GM12878 (cell line): ENCODE measurements around the gene CRYBB1. TPM values are rescaled to one million over a fixed set of nuclear protein-coding genes. Genes with fewer than 3 reads are reported as not detected.

ENCODE experiments used
- ATAC-seq: fragments of 200-7000 bp; cut with Tn5 transposase; 3 replicates; pipeline ENCODE4 v1.9.1; 2020; ENCODE audit warnings: mild to moderate bottlenecking, moderate library complexity
- BruUV-seq: library from RNA; stranded (reverse); fragments of 400-500 nt; replicated peaks from 2 replicates; lab custom pipeline; 2021; lab: Mats Ljungman, UMichigan
- CTCF ChIA-PET: fragments of 300-600 bp; sonication (Branson Sonifier 250); formaldehyde crosslinking; extraction: SDS; loops from one replicate; lab custom pipeline; 2021; ENCODE audit warnings: inconsistent platforms; lab: Yijun Ruan, JAX
- POLR2A ChIA-PET: fragments of 350-600 bp; formaldehyde crosslinking; extraction: SDS; loops from one replicate; lab custom pipeline; 2021; ENCODE audit warnings: inconsistent platforms; lab: Charles Lee
- RAD21 ChIA-PET: fragments of 300-600 bp; sonication (Branson Sonifier 250); formaldehyde crosslinking; loops from one replicate; lab custom pipeline; 2023; ENCODE audit warnings: antibody characterized with exemption; ENCODE audit not compliant: unreplicated experiment; lab: Charles Lee
- SMC1A ChIA-PET: fragments of 300-600 bp; sonication (Branson Sonifier 250); formaldehyde crosslinking; loops from one replicate; lab custom pipeline; 2023; ENCODE audit not compliant: unreplicated experiment, uncharacterized antibody; lab: Charles Lee
- DNase-seq: peaks from one replicate; pipeline ENCODE4 v3.0.0-alpha.2; 2011; ENCODE audit warnings: low read depth, low spot score
- FAIRE-seq: peaks from 3 replicates; lab custom pipeline; 2011; peaks lifted over from hg19 to GRCh38; lab: Jason Lieb, UNC
- H2AFZ ChIP-seq: 2 replicates; pipeline ENCODE4 v1.6.0; 2011; ENCODE audit warnings: low read depth, low read length, control low read depth; ENCODE audit not compliant: control insufficient read depth
- H3K27ac ChIP-seq: 2 replicates; pipeline ENCODE4 v1.5.1; 2011; ENCODE audit warnings: control low read depth; ENCODE audit not compliant: control insufficient read depth, insufficient read depth
- H3K27me3 ChIP-seq, 2 experiments: replicated peaks in 1 of 2; 2 replicates each; pipeline versions ENCODE4 v1.6.0 to v1.6.1; 2011; ENCODE audit warnings: low read length in 1 of 2; ENCODE audit not compliant: control insufficient read depth in 2 of 2, insufficient read depth in 2 of 2
- H3K36me3 ChIP-seq, 2 experiments: 2 replicates each; pipeline ENCODE4 v1.5.1; 2011; ENCODE audit warnings: low read length in 1 of 2; ENCODE audit not compliant: control insufficient read depth in 2 of 2, insufficient read depth in 2 of 2
- H3K4me1 ChIP-seq: 2 replicates; pipeline ENCODE4 v1.6.1; 2011; ENCODE audit warnings: mild to moderate bottlenecking, low read length, moderate library complexity, mixed read lengths; ENCODE audit not compliant: control insufficient read depth, insufficient read depth
- H3K4me2 ChIP-seq: 2 replicates; pipeline ENCODE4 v1.6.0; 2011; ENCODE audit warnings: control low read depth; ENCODE audit not compliant: control insufficient read depth, insufficient read depth
- H3K4me3 ChIP-seq: fragments of 200-600 bp; sonication (generic); 2 replicates; pipeline ENCODE4 v1.5.1; 2016
- H3K79me2 ChIP-seq: 2 replicates; pipeline ENCODE4 v1.6.0; 2011; ENCODE audit warnings: low read length; ENCODE audit not compliant: control insufficient read depth, insufficient read depth
- H3K9ac ChIP-seq: 2 replicates; pipeline ENCODE4 v1.8.0; 2011; ENCODE audit warnings: low read length, control low read depth, mixed read lengths; ENCODE audit not compliant: control insufficient read depth, insufficient read depth
- H3K9me3 ChIP-seq: replicated peaks from 3 replicates; pipeline ENCODE4 v1.5.1; 2011; ENCODE audit warnings: mild to moderate bottlenecking, low read length; ENCODE audit not compliant: control insufficient read depth, insufficient read depth
- H4K20me1 ChIP-seq: 2 replicates; pipeline ENCODE4 v1.6.0; 2011; ENCODE audit not compliant: control insufficient read depth, insufficient read depth
- BRCA1 ChIP-seq: IDR thresholded peaks from 2 replicates; pipeline ENCODE4 v1.6.1; 2011; ENCODE audit warnings: low read depth, low read length, improper control_type of control experiment
- CBFB ChIP-seq: IDR thresholded peaks from 2 replicates; pipeline ENCODE4 v1.6.1; 2016; ENCODE audit warnings: antibody characterized with exemption, low read depth
- CBX3 ChIP-seq: fragments of 200-600 bp; sonication (generic); IDR thresholded peaks from 2 replicates; pipeline ENCODE4 v1.6.1; 2016; ENCODE audit warnings: low read depth, borderline replicate concordance
- CHD4 ChIP-seq: fragments of 200-600 bp; sonication (generic); IDR thresholded peaks from 2 replicates; pipeline ENCODE4 v1.6.1; 2016; ENCODE audit warnings: mild to moderate bottlenecking
- ESRRA ChIP-seq: IDR thresholded peaks from 2 replicates; pipeline ENCODE4 v1.6.1; 2012; ENCODE audit warnings: mild to moderate bottlenecking, low read length, improper control_type of control experiment
- FOS ChIP-seq: IDR thresholded peaks from 3 replicates; pipeline ENCODE4 v1.6.1; 2011; ENCODE audit warnings: borderline replicate concordance; ENCODE audit not compliant: insufficient read length; ENCODE audit errors: extremely low read depth
- GATAD2B ChIP-seq: fragments of 450-650 bp; conservative IDR thresholded peaks from 2 replicates; pipeline ENCODE4 v1.6.1; 2017; ENCODE audit warnings: low read depth, mild to moderate bottlenecking, moderate library complexity
- NFYB ChIP-seq: IDR thresholded peaks from 2 replicates; pipeline ENCODE4 v1.6.1; 2011; ENCODE audit warnings: low read depth, mild to moderate bottlenecking, low read length, improper control_type of control experiment, moderate library complexity; ENCODE audit not compliant: insufficient read depth
- PAX8 ChIP-seq: fragments of 450-650 bp; IDR thresholded peaks from 2 replicates; pipeline ENCODE4 v1.6.1; 2017; ENCODE audit warnings: mild to moderate bottlenecking, moderate library complexity
- SIN3A ChIP-seq: IDR thresholded peaks from 2 replicates; pipeline ENCODE4 v1.6.1; 2012; ENCODE audit warnings: low read depth, low read length, improper control_type of control experiment
- YBX1 ChIP-seq: fragments of 450-650 bp; IDR thresholded peaks from 2 replicates; pipeline ENCODE4 v1.6.1; 2016; ENCODE audit warnings: antibody characterized with exemption
- ZSCAN29 ChIP-seq: fragments of 450-650 bp; IDR thresholded peaks from 2 replicates; pipeline ENCODE4 v1.6.1; 2017; ENCODE audit warnings: mild to moderate bottlenecking, moderate library complexity
- WGBS: methylation state at CpG from one replicate; pipeline ENCODE4 v1.1.6; 2016; ENCODE audit warnings: low lambda C conversion rate; ENCODE audit not compliant: insufficient replicate concordance, insufficient coverage; ENCODE audit errors: missing lambda C conversion rate; 5-methylcytosine and 5-hydroxymethylcytosine counted together
- in situ Hi-C: fragments of 300-500 bp; cut with MboI; formaldehyde crosslinking; loops from 9 replicates; pipeline ENCODE4 v1.14.3; 2018; ENCODE audit warnings: mixed read lengths
- intact Hi-C: fragments of 100-400 bp; cut with micrococcal nuclease; formaldehyde crosslinking; loops from one replicate; pipeline ENCODE4 v1.14.2; 2022; ENCODE audit not compliant: unreplicated experiment
- polyA plus RNA-seq, 11 experiments: library from polyadenylated mRNA; depleted of rRNA in 4 of 11; unstranded in 6 of 11; stranded (reverse) in 5 of 11; fragments of >200 nt; fragmentation: Nextera tagmentation in 4 of 11; fragmentation: Illumina TruSeq in 1 of 11; extraction: Ambion mirVana in 4 of 11; extraction: Trizol in 1 of 11; gene quantifications; 1 replicate in 1 of 11; 2 replicates in 10 of 11; pipeline versions ENCODE4 v1.2.1 to v1.2.3, GENCODE V29; 2011 to 2016; ENCODE audit warnings: inconsistent platforms in 2 of 11, missing spikeins in 2 of 11, low read depth in 1 of 11
- total RNA-seq, 4 experiments: library from RNA; depleted of rRNA in 3 of 4; stranded (reverse); fragments of >200 nt in 3 of 4; fragmentation: Illumina TruSeq in 1 of 4; extraction: Trizol in 1 of 4; gene quantifications; 2 replicates each; pipeline versions ENCODE4 v1.2.1 to v1.2.3, GENCODE V29; 2013 to 2021
- TF ChIP-seq, protein P1 (sequence below): IDR thresholded peaks from 2 replicates; pipeline ENCODE4 v1.6.1; 2011; ENCODE audit warnings: mild to moderate bottlenecking, low read depth, low read length, moderate library complexity; ENCODE audit not compliant: insufficient replicate concordance
- TF ChIP-seq, protein P2 (sequence below): fragments of 450-650 bp; IDR thresholded peaks from 2 replicates; pipeline ENCODE4 v1.6.1; 2017; ENCODE audit warnings: low read depth, mild to moderate bottlenecking, moderate library complexity

The CRYBB1 gene
- total and polyA plus RNA-seq, 10 of the 15 experiments (the other 5 are each of a cell fraction or from before 2014, with no cell fraction given): 0.09 to 0.64 (median 0.23) TPM; not detected in 5

DNA sequence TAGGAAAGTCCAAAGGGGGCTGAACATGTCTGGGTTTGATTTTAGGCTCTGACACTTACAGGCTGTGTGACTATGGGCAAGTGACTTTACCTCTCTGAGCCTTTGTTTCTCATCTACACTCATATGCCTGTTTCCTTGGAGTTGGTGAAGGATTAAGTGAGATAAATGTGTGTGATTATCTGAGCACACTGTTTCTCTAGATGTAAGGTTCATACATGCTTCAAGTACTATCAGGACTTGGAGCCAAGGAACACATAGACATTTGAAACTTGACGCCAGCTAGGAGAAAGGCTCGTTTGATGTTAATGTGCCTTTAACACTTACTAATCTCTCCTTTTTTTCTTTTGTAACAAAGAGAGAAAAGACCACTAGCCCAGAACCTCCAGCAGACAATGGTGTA is 9.7 kb downstream of the CRYBB1 start:
- intact Hi-C loops (no loop called here), in situ Hi-C loops (no loop called here)
- H3K4me1 ChIP-seq: peaks cover 20% of the 10 kb centered on the region
- no peaks in the 10 kb centered on the region for H4K20me1 ChIP-seq
- POLR2A ChIA-PET: interaction anchor here (5.7 kb wide), 1 partner anchor 15 kb away, joined by 62 read pairs; the partner anchor contains the start of gene TPST2
- BruUV-seq: no TSS peak
- H3K36me3 ChIP-seq: no peaks in the 10 kb centered on the region
- DNase-seq (no peak), FAIRE-seq (no peak), ATAC-seq (no peak)
- H3K9me3 ChIP-seq: no peaks in the 10 kb centered on the region
- TF ChIP-seq FOS (no peak), ZSCAN29 (no peak), CHD4 (no peak), YBX1 (no peak), GATAD2B (no peak), ESRRA (no peak), CBX3 (no peak)
- no peaks in the 10 kb centered on the region for H3K27me3 ChIP-seq
- no peak overlapping the region for H2AFZ ChIP-seq
- CTCF ChIA-PET: interaction anchor here (1.7 kb wide), 1 partner anchor 13 kb away, joined by 8 read pairs; no protein-coding TSS in a partner anchor
- RAD21 ChIA-PET: interaction anchor here (0.9 kb wide), 1 partner anchor 16 kb away, joined by 4 read pairs; no protein-coding TSS in a partner anchor
- no peak overlapping the region for H3K9ac ChIP-seq
- H3K79me2 ChIP-seq: no peaks in the 10 kb centered on the region
- WGBS: 72% methylated on average over 2 of the region's 2 CpGs
- no peak overlapping the region for H3K4me2 ChIP-seq
- SMC1A ChIA-PET: interaction anchor here (0.6 kb wide), 2 partner anchors 27 to 1010 kb away, joined by 3 to 4 read pairs; no protein-coding TSS in a partner anchor
- no peak overlapping the region for H3K27ac ChIP-seq
- H3K4me3 ChIP-seq: no peak overlapping the region

DNA sequence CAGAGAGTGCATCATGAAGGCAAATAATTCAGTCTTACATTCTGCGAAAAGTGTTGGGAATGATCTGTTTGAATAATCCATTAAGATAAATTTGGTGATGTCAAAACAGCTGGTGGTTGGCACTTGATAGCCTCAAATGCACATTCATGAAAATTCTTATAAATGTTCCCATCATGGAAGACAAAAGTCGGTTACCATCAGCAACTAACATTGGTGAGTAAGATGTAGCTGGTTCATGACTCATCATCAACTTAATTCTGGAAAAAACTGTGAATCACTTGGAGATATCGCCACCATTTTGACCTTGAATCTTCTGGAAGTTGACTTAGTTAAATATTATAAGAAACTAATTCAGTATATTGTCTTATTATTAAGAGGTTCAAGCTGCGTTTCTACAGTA is 11.2 kb downstream of the CRYBB1 start:
- ATAC-seq (no peak), DNase-seq (no peak), FAIRE-seq (no peak)
- ChIA-PET RAD21 (interaction anchor here (0.6 to 1.1 kb wide), 2 partner anchors 16 to 117 kb away, joined by 3 to 4 read pairs; no protein-coding TSS in a partner anchor), SMC1A (interaction anchor here (1.5 kb wide), 2 partner anchors 10 to 13 kb away, joined by 5 to 6 read pairs; no protein-coding TSS in a partner anchor), CTCF (interaction anchor here (1.3 to 1.7 kb wide), 3 partner anchors 9 to 17 kb away, joined by 3 to 8 read pairs (median 6); no protein-coding TSS in a partner anchor), POLR2A (interaction anchor here (0.5 to 5.7 kb wide), 4 partner anchors 11 to 57 kb away, joined by 3 to 62 read pairs (median 4); partner anchors contain the start of genes CRYBB1 and TPST2)
- Histone ChIP-seq H3K79me2 (no peaks in the 10 kb centered on the region), H3K9me3 (no peaks in the 10 kb centered on the region), H3K4me1 (peaks cover 20% of the 10 kb centered on the region), H2AFZ (no peak overlapping the region), H3K27me3 (no peaks in the 10 kb centered on the region), H3K36me3 (no peaks in the 10 kb centered on the region), H4K20me1 (no peaks in the 10 kb centered on the region), H3K9ac (no peak overlapping the region), H3K4me2 (no peak overlapping the region), H3K27ac (no peak overlapping the region), H3K4me3 (no peak overlapping the region)
- intact Hi-C loops: no loop called here
- in situ Hi-C loops: no loop called here
- WGBS: 92% methylated on average over 4 of the region's 4 CpGs
- BruUV-seq: no TSS peak
- no peak for TF ChIP-seq BRCA1
- TF ChIP-seq CBFB: no peak
- TF ChIP-seq CHD4: no peak
- TF ChIP-seq, protein P1, sequence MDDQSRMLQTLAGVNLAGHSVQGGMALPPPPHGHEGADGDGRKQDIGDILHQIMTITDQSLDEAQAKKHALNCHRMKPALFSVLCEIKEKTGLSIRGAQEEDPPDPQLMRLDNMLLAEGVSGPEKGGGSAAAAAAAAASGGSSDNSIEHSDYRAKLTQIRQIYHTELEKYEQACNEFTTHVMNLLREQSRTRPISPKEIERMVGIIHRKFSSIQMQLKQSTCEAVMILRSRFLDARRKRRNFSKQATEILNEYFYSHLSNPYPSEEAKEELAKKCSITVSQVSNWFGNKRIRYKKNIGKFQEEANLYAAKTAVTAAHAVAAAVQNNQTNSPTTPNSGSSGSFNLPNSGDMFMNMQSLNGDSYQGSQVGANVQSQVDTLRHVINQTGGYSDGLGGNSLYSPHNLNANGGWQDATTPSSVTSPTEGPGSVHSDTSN: no peak
- no peak for TF ChIP-seq PAX8
- no peak for TF ChIP-seq SIN3A
- TF ChIP-seq NFYB: no peak
- no peak for TF ChIP-seq ESRRA
- TF ChIP-seq, protein P2, sequence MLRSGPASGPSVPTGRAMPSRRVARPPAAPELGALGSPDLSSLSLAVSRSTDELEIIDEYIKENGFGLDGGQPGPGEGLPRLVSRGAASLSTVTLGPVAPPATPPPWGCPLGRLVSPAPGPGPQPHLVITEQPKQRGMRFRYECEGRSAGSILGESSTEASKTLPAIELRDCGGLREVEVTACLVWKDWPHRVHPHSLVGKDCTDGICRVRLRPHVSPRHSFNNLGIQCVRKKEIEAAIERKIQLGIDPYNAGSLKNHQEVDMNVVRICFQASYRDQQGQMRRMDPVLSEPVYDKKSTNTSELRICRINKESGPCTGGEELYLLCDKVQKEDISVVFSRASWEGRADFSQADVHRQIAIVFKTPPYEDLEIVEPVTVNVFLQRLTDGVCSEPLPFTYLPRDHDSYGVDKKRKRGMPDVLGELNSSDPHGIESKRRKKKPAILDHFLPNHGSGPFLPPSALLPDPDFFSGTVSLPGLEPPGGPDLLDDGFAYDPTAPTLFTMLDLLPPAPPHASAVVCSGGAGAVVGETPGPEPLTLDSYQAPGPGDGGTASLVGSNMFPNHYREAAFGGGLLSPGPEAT: no peak
